Suprapubic skin (tissue), 3 donors: ENCODE measurements around the gene TMEM150C.

Source experiments
- CTCF ChIP-seq, 2 donors: fragments of 200-600 bp in 1 of 2; fragments of 450-650 bp in 1 of 2; sonication (generic) in 1 of 2; IDR thresholded peaks; one replicate each; pipeline ENCODE4 v1.5.1; 2016 to 2019; ENCODE audit warnings: antibody characterized with exemption in 2 of 2, mild to moderate bottlenecking in 1 of 2, moderate library complexity in 1 of 2
- POLR2AphosphoS5 ChIP-seq, 3 donors: sonication (generic); formaldehyde crosslinking; IDR thresholded peaks; one replicate each; pipeline ENCODE4 v1.6.1; 2017; ENCODE audit warnings: antibody characterized with exemption in 3 of 3

- TF ChIP-seq CTCF (IDR thresholded peaks at IDR 0.05) = no peak
- no peak for TF ChIP-seq POLR2AphosphoS5 (IDR thresholded peaks at IDR 0.05)
Observed at GRCh38 chr4:82551734-82552133, 10.1 kb downstream of the TMEM150C start.
